ENCODE data around the gene KIAA1755.

- no peak for TF ChIP-seq SMC3 (IDR thresholded peaks at IDR 0.05; ENCODE audit: low read depth, low read length)
- TF ChIP-seq JUND (IDR thresholded peaks at IDR 0.05), result no peak
- TF ChIP-seq FOXM1 (IDR thresholded peaks at IDR 0.05; ENCODE audit: low read depth), result no peak
- no peak for TF ChIP-seq CTCF (IDR thresholded peaks at IDR 0.05)
- TF ChIP-seq TAF1 (IDR thresholded peaks at IDR 0.05; ENCODE audit: borderline replicate concordance, low read depth, low read length), result no peak
- TF ChIP-seq NFIC (IDR thresholded peaks at IDR 0.05; ENCODE audit: borderline replicate concordance), result no peak
- TF ChIP-seq SIN3A (IDR thresholded peaks at IDR 0.05; ENCODE audit: borderline replicate concordance, low read depth, low read length), result no peak
- TF ChIP-seq RFX5 (IDR thresholded peaks at IDR 0.05; ENCODE audit: low read length), result no peak
- TF ChIP-seq FOXJ3 (CRISPR knock-in tag; IDR thresholded peaks at IDR 0.05), result no peak
- TF ChIP-seq TCF12 (IDR thresholded peaks at IDR 0.05), result no peak
- TF ChIP-seq GATA2 (CRISPR knock-in tag; IDR thresholded peaks at IDR 0.05), result no peak
- no peak for TF ChIP-seq YY1 (IDR thresholded peaks at IDR 0.05; ENCODE audit: low read depth)
These were observed 29.5 kb downstream of the KIAA1755 start for GRCh38 chr20:38230957-38231526.

Data from SK-N-SH (cell line).